ENCODE results near the gene AGMAT. TPM values are rescaled to one million over a fixed set of nuclear protein-coding genes. Genes with fewer than 3 reads are reported as not detected.

The AGMAT gene
- polyA plus RNA-seq, 3 donors, result not detected

DNA sequence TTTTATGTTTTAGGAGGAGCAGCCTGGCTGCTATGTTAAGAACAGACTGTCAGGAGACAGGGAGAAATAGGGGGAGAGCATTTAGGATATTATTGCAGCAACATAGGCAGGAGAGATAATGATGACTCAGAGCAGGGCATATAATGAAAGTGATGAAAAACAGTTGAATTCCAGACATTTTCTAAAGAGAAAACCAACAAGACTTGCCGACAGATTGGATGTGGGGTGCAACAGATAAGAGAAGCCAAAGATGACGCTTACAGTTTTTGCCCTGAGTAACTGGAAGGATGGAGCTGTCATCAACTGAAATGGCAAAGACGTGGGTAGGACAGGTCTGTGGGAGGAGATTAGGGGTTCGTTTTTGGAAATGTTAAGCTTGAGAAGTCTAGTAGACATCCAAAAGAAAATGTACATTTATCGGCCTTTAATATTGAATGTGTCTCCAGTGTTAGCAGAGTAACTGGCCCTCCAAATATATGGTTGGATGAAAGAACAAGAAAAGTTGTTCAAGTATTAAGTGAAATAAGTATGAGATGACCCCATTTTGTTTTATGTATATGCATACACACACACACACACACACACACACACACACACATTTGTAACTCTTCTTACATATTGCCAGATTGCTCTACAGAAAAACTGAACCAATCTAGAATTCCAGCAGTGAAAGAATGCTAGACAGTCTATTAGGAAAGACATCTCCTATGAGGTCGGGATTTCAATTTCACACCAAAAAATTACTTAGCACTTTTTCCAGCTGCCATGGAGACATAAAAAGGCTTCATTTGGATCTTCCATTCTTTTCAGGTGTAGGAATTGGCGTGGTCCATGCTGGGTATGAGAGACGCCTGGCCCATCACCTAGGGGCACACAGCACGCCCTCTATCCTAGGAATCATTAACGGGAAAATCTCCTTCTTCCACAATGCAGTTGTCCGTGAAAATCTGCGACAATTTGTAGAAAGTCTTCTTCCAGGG is 41.0 kb downstream of the AGMAT start:
- H3K4me3 Mint-ChIP-seq, result no peak overlapping the region
- no peaks in the 10 kb centered on the region for H3K4me1 Mint-ChIP-seq
- Histone ChIP-seq H3K4me2 (replicated peaks; ENCODE audit: extremely low read depth, low read length, poor library complexity, severe bottlenecking) (no peak overlapping the region), H3K36me3 (replicated peaks in 1 of 2; ENCODE audit: control insufficient read depth in 1 of 2, insufficient read depth in 2 of 2, low read length in 2 of 2) (peaks cover 84 to 93% of the 10 kb centered on the region in 2 donors), H3K4me3 (replicated peaks in 1 of 3; ENCODE audit: low read depth in 2 of 3, low read length in 3 of 3) (no peak overlapping the region), H3K4me1 (ENCODE audit: control insufficient read depth in 1 of 2, insufficient read depth in 2 of 2, low read length in 2 of 2) (no peaks in the 10 kb centered on the region), H2AFZ (ENCODE audit: insufficient read depth, low read depth, low read length, poor library complexity, severe bottlenecking) (no peak overlapping the region), H3K9ac (ENCODE audit: insufficient read depth, low read length, poor library complexity, severe bottlenecking) (no peak overlapping the region), H3K27me3 (ENCODE audit: control insufficient read depth in 2 of 2, insufficient read depth in 2 of 2, low read length in 2 of 2) (no peaks in the 10 kb centered on the region), H3K27ac (ENCODE audit: low read depth in 1 of 2, low read length in 2 of 2) (no peak overlapping the region), H4K20me1 (ENCODE audit: insufficient read depth, low read length) (no peaks in the 10 kb centered on the region), H3K79me2 (ENCODE audit: insufficient read depth, low read length) (no peaks in the 10 kb centered on the region), H3K9me3 (replicated peaks in 1 of 2; ENCODE audit: control insufficient read depth in 1 of 2, insufficient read depth in 1 of 2, low read length in 2 of 2) (no peaks in the 10 kb centered on the region)
- H3K36me3 Mint-ChIP-seq, result peaks cover 67 to 85% of the 10 kb centered on the region in 2 donors
- TF ChIP-seq, protein P1, sequence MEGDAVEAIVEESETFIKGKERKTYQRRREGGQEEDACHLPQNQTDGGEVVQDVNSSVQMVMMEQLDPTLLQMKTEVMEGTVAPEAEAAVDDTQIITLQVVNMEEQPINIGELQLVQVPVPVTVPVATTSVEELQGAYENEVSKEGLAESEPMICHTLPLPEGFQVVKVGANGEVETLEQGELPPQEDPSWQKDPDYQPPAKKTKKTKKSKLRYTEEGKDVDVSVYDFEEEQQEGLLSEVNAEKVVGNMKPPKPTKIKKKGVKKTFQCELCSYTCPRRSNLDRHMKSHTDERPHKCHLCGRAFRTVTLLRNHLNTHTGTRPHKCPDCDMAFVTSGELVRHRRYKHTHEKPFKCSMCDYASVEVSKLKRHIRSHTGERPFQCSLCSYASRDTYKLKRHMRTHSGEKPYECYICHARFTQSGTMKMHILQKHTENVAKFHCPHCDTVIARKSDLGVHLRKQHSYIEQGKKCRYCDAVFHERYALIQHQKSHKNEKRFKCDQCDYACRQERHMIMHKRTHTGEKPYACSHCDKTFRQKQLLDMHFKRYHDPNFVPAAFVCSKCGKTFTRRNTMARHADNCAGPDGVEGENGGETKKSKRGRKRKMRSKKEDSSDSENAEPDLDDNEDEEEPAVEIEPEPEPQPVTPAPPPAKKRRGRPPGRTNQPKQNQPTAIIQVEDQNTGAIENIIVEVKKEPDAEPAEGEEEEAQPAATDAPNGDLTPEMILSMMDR (IDR thresholded peaks at IDR 0.05), result no peak
- H3K9me3 Mint-ChIP-seq, result no peaks in the 10 kb centered on the region
- WGBS (ENCODE audit: insufficient coverage), result 100% methylated on average over 5 of the region's 12 CpGs
- H3K27ac Mint-ChIP-seq, result peak overlapping the region in 1 of 7 donors; percentile 21
- no peak for DNase-seq
- intact Hi-C loops (cut with micrococcal nuclease), result no loop called here
- peaks cover 0 to 3% (median 2%) of the 10 kb centered on the region in 3 donors for H3K27me3 Mint-ChIP-seq (ENCODE audit: low read depth in 3 of 3)

DNA sequence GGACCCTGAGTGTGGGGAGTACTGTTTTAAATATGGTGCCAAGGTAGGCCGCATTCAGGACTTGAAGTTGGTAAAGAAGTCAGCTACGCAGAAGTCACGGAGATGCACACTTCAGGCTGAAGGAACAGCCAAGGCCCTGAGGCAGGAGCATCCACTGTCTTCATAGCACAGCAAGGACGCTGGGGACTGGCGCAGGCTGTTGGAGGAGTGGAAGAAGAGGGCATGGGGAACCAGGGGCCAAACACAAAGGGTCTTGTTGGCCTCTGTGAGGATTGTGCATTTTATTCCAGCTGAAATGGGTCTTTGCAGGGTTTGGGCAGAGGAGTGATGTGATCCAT is 41.6 kb downstream of the AGMAT start:
- WGBS (ENCODE audit: insufficient coverage), result 98% methylated on average over 5 of the region's 5 CpGs
- no peak for DNase-seq
- Mint-ChIP-seq H3K4me3 (no peak overlapping the region), H3K9me3 (no peaks in the 10 kb centered on the region), H3K4me1 (no peaks in the 10 kb centered on the region), H3K27ac (peak overlapping the region in 2 of 7 donors; percentile 3 to 6), H3K27me3 (ENCODE audit: low read depth in 3 of 3) (peaks cover 0 to 3% (median 2%) of the 10 kb centered on the region in 3 donors), H3K36me3 (peaks cover 69 to 85% of the 10 kb centered on the region in 2 donors)
- H2AFZ ChIP-seq (ENCODE audit: insufficient read depth, low read depth, low read length, poor library complexity, severe bottlenecking), result no peak overlapping the region
- intact Hi-C loops (cut with micrococcal nuclease), result no loop called here
- no peak overlapping the region for H3K27ac ChIP-seq (ENCODE audit: low read depth in 1 of 2, low read length in 2 of 2)
- TF ChIP-seq, protein P1 (IDR thresholded peaks at IDR 0.05), result no peak
- H3K4me3 ChIP-seq (replicated peaks in 1 of 3; ENCODE audit: low read depth in 2 of 3, low read length in 3 of 3), result no peak overlapping the region
- no peaks in the 10 kb centered on the region for H4K20me1 ChIP-seq (ENCODE audit: insufficient read depth, low read length)
- no peak overlapping the region for H3K4me2 ChIP-seq (replicated peaks; ENCODE audit: extremely low read depth, low read length, poor library complexity, severe bottlenecking)
- H3K9ac ChIP-seq (ENCODE audit: insufficient read depth, low read length, poor library complexity, severe bottlenecking), result no peak overlapping the region
- H3K9me3 ChIP-seq (replicated peaks in 1 of 2; ENCODE audit: control insufficient read depth in 1 of 2, insufficient read depth in 1 of 2, low read length in 2 of 2), result no peaks in the 10 kb centered on the region
- no peaks in the 10 kb centered on the region for H3K4me1 ChIP-seq (ENCODE audit: control insufficient read depth in 1 of 2, insufficient read depth in 2 of 2, low read length in 2 of 2)
- no peaks in the 10 kb centered on the region for H3K27me3 ChIP-seq (ENCODE audit: control insufficient read depth in 2 of 2, insufficient read depth in 2 of 2, low read length in 2 of 2)
- H3K36me3 ChIP-seq (replicated peaks in 1 of 2; ENCODE audit: control insufficient read depth in 1 of 2, insufficient read depth in 2 of 2, low read length in 2 of 2), result peaks cover 84 to 94% of the 10 kb centered on the region in 2 donors
- H3K79me2 ChIP-seq (ENCODE audit: insufficient read depth, low read length), result no peaks in the 10 kb centered on the region

All from CD14-positive monocyte (primary cell).